ENCODE results near the gene S1PR2.

Gene S1PR2

GRCh38 chr19:10230861-10231611 lies at the start of gene S1PR2:
TSS of gene S1PR2 (minus strand) at chr19:10231331. CDS start at chr19:10224905, 6,426 bp downstream.
- in situ Hi-C loops (cut with MboI; ENCODE audit: low sequenced_read_pairs) = no loop called here

- in situ Hi-C loops (cut with MboI; ENCODE audit: low sequenced_read_pairs) = no loop called here
These were observed 48.8 kb upstream of the S1PR2 start for GRCh38 chr19:10279737-10280442.

- in situ Hi-C loops (cut with MboI; ENCODE audit: low sequenced_read_pairs) = no loop called here
These were observed 47.8 kb upstream of the S1PR2 start for GRCh38 chr19:10278935-10279334.

- in situ Hi-C loops (cut with MboI; ENCODE audit: low sequenced_read_pairs) = no loop called here
These were observed 46.9 kb upstream of the S1PR2 start for GRCh38 chr19:10277795-10278589.

- in situ Hi-C loops (cut with MboI; ENCODE audit: low sequenced_read_pairs) = loop anchor here (5.0 kb wide), 1 partner anchor 113 kb away; no protein-coding TSS in a partner anchor
These were observed 43.5 kb upstream of the S1PR2 start for GRCh38 chr19:10274589-10274988.

- in situ Hi-C loops (cut with MboI; ENCODE audit: low sequenced_read_pairs) = loop anchor here (5.0 kb wide), 1 partner anchor 116 kb away; no protein-coding TSS in a partner anchor
These were observed 40.5 kb upstream of the S1PR2 start for GRCh38 chr19:10271543-10272086.

GRCh38 chr19:10270616-10271394 lies 39.7 kb upstream of the S1PR2 start, which contains the start of gene ICAM1:
TSS of gene ICAM1 (plus strand) at chr19:10271120. CDS start at chr19:10271160, 40 bp downstream.
- in situ Hi-C loops (cut with MboI; ENCODE audit: low sequenced_read_pairs) = loop anchor here (5.0 kb wide), 1 partner anchor 116 kb away; no protein-coding TSS in a partner anchor

- in situ Hi-C loops (cut with MboI; ENCODE audit: low sequenced_read_pairs) = loop anchor here (5.0 kb wide), 1 partner anchor 117 kb away; no protein-coding TSS in a partner anchor
These were observed 39.1 kb upstream of the S1PR2 start for GRCh38 chr19:10270180-10270615.

- in situ Hi-C loops (cut with MboI; ENCODE audit: low sequenced_read_pairs) = loop anchor here (5.0 kb wide), 1 partner anchor 118 kb away; no protein-coding TSS in a partner anchor
These were observed 38.4 kb upstream of the S1PR2 start for GRCh38 chr19:10269333-10270179.

- in situ Hi-C loops (cut with MboI; ENCODE audit: low sequenced_read_pairs) = no loop called here
These were observed 36.9 kb upstream of the S1PR2 start for GRCh38 chr19:10268071-10268470.

GRCh38 chr19:10266706-10267105 lies 35.6 kb upstream of the S1PR2 start:
- in situ Hi-C loops (cut with MboI; ENCODE audit: low sequenced_read_pairs) = no loop called here

GRCh38 chr19:10262771-10263170 lies 31.6 kb upstream of the S1PR2 start:
- in situ Hi-C loops (cut with MboI; ENCODE audit: low sequenced_read_pairs) = no loop called here

GRCh38 chr19:10260141-10260584 lies 29.0 kb upstream of the S1PR2 start:
- in situ Hi-C loops (cut with MboI; ENCODE audit: low sequenced_read_pairs) = no loop called here

- in situ Hi-C loops (cut with MboI; ENCODE audit: low sequenced_read_pairs) = no loop called here
These were observed 28.2 kb upstream of the S1PR2 start for GRCh38 chr19:10259162-10259905.

- in situ Hi-C loops (cut with MboI; ENCODE audit: low sequenced_read_pairs) = no loop called here
These were observed 27.1 kb upstream of the S1PR2 start for GRCh38 chr19:10258080-10258710.

- in situ Hi-C loops (cut with MboI; ENCODE audit: low sequenced_read_pairs) = no loop called here
These were observed 26.0 kb upstream of the S1PR2 start for GRCh38 chr19:10256970-10257615.

- in situ Hi-C loops (cut with MboI; ENCODE audit: low sequenced_read_pairs) = no loop called here
These were observed 25.4 kb upstream of the S1PR2 start for GRCh38 chr19:10256551-10256950.
